NT2/D1 (cell line): ENCODE measurements around the gene EIF4E1B.

Experiments used
- SUZ12 ChIP-seq: IDR thresholded peaks from 2 replicates; pipeline ENCODE4 v1.6.1; 2011; ENCODE audit not compliant: insufficient read length, insufficient read depth; ENCODE audit errors: extremely low read depth
- YY1 ChIP-seq: IDR thresholded peaks from 2 replicates; pipeline ENCODE4 v1.6.1; 2011; ENCODE audit not compliant: insufficient read length, insufficient read depth
- ZNF274 ChIP-seq: IDR thresholded peaks from 2 replicates; pipeline ENCODE4 v1.6.1; 2011; ENCODE audit warnings: mild to moderate bottlenecking, low read depth, low read length

DNA sequence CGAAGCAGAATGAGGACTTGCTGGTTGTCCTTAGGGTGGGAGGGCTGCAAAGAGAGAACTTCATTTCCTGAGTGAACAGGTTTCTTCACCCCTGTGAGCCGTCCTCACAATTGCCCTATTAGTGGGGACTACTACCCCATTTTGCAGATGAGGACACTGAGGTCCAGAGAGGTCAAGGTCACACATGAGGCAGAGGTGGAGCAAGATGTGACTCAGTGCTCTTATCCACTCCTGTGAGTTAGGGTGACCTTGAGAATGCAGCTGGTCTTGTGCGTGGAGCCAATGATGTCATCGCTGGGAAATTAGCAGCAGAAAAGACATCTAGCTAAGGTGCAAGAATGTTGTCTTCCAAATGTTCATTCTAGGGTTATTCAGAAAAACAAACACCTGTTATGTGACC, 47.4 kb upstream of the EIF4E1B start:
- TF ChIP-seq SUZ12 (no peak), YY1 (no peak), ZNF274 (no peak)
